Measurements from ENCODE around the gene CYP3A7. TPM values are rescaled to one million over a fixed set of nuclear protein-coding genes. Genes with fewer than 3 reads are reported as not detected.
A peak's percentile ranks its signal among the peaks of the same experiment; 100 is the strongest.

The CYP3A7 gene
- total and polyA plus RNA-seq, 2 of the 13 experiments (the other 11 are each of a cell fraction or from before 2014, with no cell fraction given): 5.8 to 6.4 TPM

DNA sequence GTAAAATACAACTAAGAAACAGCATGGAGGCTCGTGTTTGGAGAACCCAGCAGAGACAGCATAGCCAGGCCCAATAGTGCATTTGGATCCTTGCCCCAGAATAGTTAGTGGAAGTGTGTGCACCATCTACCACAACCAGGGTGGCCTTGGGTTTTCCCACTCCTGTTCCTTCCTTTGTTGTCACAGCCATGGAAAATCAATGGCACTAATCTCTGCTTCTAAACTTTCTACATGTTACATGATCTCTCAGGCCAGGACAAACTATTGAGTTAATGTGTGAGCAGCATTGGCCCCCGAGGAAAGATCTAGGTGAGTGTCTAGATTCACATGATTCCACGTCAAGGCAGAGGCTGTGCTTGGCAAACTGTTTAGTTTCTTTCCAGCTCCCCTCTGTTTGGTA is 2.0 kb downstream of the CYP3A7 start (continued):
- TF ChIP-seq, protein P1, sequence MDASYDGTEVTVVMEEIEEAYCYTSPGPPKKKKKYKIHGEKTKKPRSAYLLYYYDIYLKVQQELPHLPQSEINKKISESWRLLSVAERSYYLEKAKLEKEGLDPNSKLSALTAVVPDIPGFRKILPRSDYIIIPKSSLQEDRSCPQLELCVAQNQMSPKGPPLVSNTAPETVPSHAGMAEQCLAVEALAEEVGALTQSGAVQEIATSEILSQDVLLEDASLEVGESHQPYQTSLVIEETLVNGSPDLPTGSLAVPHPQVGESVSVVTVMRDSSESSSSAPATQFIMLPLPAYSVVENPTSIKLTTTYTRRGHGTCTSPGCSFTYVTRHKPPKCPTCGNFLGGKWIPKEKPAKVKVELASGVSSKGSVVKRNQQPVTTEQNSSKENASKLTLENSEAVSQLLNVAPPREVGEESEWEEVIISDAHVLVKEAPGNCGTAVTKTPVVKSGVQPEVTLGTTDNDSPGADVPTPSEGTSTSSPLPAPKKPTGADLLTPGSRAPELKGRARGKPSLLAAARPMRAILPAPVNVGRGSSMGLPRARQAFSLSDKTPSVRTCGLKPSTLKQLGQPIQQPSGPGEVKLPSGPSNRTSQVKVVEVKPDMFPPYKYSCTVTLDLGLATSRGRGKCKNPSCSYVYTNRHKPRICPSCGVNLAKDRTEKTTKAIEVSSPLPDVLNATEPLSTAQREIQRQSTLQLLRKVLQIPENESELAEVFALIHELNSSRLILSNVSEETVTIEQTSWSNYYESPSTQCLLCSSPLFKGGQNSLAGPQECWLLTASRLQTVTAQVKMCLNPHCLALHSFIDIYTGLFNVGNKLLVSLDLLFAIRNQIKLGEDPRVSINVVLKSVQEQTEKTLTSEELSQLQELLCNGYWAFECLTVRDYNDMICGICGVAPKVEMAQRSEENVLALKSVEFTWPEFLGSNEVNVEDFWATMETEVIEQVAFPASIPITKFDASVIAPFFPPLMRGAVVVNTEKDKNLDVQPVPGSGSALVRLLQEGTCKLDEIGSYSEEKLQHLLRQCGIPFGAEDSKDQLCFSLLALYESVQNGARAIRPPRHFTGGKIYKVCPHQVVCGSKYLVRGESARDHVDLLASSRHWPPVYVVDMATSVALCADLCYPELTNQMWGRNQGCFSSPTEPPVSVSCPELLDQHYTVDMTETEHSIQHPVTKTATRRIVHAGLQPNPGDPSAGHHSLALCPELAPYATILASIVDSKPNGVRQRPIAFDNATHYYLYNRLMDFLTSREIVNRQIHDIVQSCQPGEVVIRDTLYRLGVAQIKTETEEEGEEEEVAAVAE (CRISPR knock-in tag; IDR thresholded peaks at IDR 0.05; ENCODE audit: borderline replicate concordance): no peak
- TF ChIP-seq HDAC2 (CRISPR knock-in tag; IDR thresholded peaks at IDR 0.05): 0 out of 2 replicates have a peak, but pooled peaks have one; percentile 32
- TF ChIP-seq SATB2 (CRISPR knock-in tag; IDR thresholded peaks at IDR 0.05): no peak
- TF ChIP-seq ZNF264 (CRISPR knock-in tag; IDR thresholded peaks at IDR 0.05): peak; percentile 93
- TF ChIP-seq DNMT3B (CRISPR knock-in tag; conservative IDR thresholded peaks at IDR 0.05): no peak
- TF ChIP-seq GATAD2A (CRISPR knock-in tag; IDR thresholded peaks at IDR 0.05): peak; percentile 91
- TF ChIP-seq EHMT2 (IDR thresholded peaks at IDR 0.05; ENCODE audit: borderline replicate concordance, low read depth, low read length): no peak
- TF ChIP-seq ZNF333 (CRISPR knock-in tag; IDR thresholded peaks at IDR 0.05; ENCODE audit: borderline replicate concordance): no peak
- TF ChIP-seq ZNF292 (CRISPR knock-in tag; IDR thresholded peaks at IDR 0.05; ENCODE audit: borderline replicate concordance, low read depth): peak; percentile 75; the same call in 1 of the 2 replicates
- TF ChIP-seq, protein P2, sequence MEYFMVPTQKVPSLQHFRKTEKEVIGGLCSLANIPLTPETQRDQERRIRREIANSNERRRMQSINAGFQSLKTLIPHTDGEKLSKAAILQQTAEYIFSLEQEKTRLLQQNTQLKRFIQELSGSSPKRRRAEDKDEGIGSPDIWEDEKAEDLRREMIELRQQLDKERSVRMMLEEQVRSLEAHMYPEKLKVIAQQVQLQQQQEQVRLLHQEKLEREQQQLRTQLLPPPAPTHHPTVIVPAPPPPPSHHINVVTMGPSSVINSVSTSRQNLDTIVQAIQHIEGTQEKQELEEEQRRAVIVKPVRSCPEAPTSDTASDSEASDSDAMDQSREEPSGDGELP (IDR thresholded peaks at IDR 0.05; ENCODE audit: borderline replicate concordance, low read depth): no peak
- 0 out of 2 replicates have a peak, but pooled peaks have one; percentile 42 for TF ChIP-seq CCDC6 (CRISPR knock-in tag; IDR thresholded peaks at IDR 0.05)
- no peak for TF ChIP-seq ZSCAN31 (CRISPR knock-in tag; IDR thresholded peaks at IDR 0.05; ENCODE audit: low read depth)
- TF ChIP-seq ZFP82 (CRISPR knock-in tag; IDR thresholded peaks at IDR 0.05; ENCODE audit: borderline replicate concordance): no peak
- TF ChIP-seq, protein P3, sequence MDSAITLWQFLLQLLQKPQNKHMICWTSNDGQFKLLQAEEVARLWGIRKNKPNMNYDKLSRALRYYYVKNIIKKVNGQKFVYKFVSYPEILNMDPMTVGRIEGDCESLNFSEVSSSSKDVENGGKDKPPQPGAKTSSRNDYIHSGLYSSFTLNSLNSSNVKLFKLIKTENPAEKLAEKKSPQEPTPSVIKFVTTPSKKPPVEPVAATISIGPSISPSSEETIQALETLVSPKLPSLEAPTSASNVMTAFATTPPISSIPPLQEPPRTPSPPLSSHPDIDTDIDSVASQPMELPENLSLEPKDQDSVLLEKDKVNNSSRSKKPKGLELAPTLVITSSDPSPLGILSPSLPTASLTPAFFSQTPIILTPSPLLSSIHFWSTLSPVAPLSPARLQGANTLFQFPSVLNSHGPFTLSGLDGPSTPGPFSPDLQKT (CRISPR knock-in tag; IDR thresholded peaks at IDR 0.05; ENCODE audit: borderline replicate concordance): no peak
- no peak for TF ChIP-seq BORCS8-MEF2B (CRISPR knock-in tag; IDR thresholded peaks at IDR 0.05)
- no peak for TF ChIP-seq NKX3-1 (CRISPR knock-in tag; IDR thresholded peaks at IDR 0.05)
- TF ChIP-seq MIXL1 (CRISPR knock-in tag; IDR thresholded peaks at IDR 0.05): peak; percentile 86
- no peak for TF ChIP-seq THYN1 (CRISPR knock-in tag; IDR thresholded peaks at IDR 0.05; ENCODE audit: borderline replicate concordance, low read depth)
- TF ChIP-seq RNF2 (conservative IDR thresholded peaks at IDR 0.05; ENCODE audit: low read depth): no peak
- no peak for TF ChIP-seq TGIF2 (CRISPR knock-in tag; IDR thresholded peaks at IDR 0.05)
- peak; percentile 79 for TF ChIP-seq BCL6 (CRISPR knock-in tag; IDR thresholded peaks at IDR 0.05)
- no peak for TF ChIP-seq ZNF331 (CRISPR knock-in tag; IDR thresholded peaks at IDR 0.05)
- no peak for TF ChIP-seq POLR2G (IDR thresholded peaks at IDR 0.05; ENCODE audit: low read depth, low read length)
- TF ChIP-seq, protein P4, sequence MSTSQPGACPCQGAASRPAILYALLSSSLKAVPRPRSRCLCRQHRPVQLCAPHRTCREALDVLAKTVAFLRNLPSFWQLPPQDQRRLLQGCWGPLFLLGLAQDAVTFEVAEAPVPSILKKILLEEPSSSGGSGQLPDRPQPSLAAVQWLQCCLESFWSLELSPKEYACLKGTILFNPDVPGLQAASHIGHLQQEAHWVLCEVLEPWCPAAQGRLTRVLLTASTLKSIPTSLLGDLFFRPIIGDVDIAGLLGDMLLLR (CRISPR knock-in tag; IDR thresholded peaks at IDR 0.05): no peak
- no peak for TF ChIP-seq NRL (CRISPR knock-in tag; IDR thresholded peaks at IDR 0.05; ENCODE audit: borderline replicate concordance)
- no peak for TF ChIP-seq ASH2L (IDR thresholded peaks at IDR 0.05; ENCODE audit: insufficient read length, low read depth, low read length)
- TF ChIP-seq ZNF780A (CRISPR knock-in tag; IDR thresholded peaks at IDR 0.05): no peak
